IPS DF 4.7 (cell line): ENCODE measurements around the gene GOLGA1.
"Not testable (repeated sequence)": the region's sequence is repeated elsewhere in the genome, so short reads cannot be mapped to it uniquely, and the experiment has no call there.

Experiments used
- DNase-seq: peaks from one replicate; pipeline ENCODE4 v3.0.0-alpha.2; 2013; ENCODE audit warnings: low spot score; ENCODE audit errors: extremely low read depth

GOLGA1 gene

GRCh38 chr9:124941679-124942561 lies 1.0 kb upstream of the GOLGA1 start:
- no peak for DNase-seq

GRCh38 chr9:124940521-124940893 lies 376 bp downstream of the GOLGA1 start:
- no peak for DNase-seq

- no peak for DNase-seq
These were observed 939 bp downstream of the GOLGA1 start for GRCh38 chr9:124939944-124940343.

GRCh38 chr9:124934290-124934689 lies 6.6 kb downstream of the GOLGA1 start:
- no peak for DNase-seq

- no peak for DNase-seq
These were observed 8.6 kb downstream of the GOLGA1 start for GRCh38 chr9:124932333-124932732.

GRCh38 chr9:124929464-124929863 lies 11.4 kb downstream of the GOLGA1 start:
- DNase-seq: no peak

- DNase-seq: no peak
These were observed 12.8 kb downstream of the GOLGA1 start for GRCh38 chr9:124928116-124928515.

- not testable (repeated sequence) for DNase-seq
These were observed 20.5 kb downstream of the GOLGA1 start for GRCh38 chr9:124920394-124920793.

GRCh38 chr9:124914753-124915405 lies 26.0 kb downstream of the GOLGA1 start:
- no peak for DNase-seq

- no peak for DNase-seq
These were observed 27.5 kb downstream of the GOLGA1 start for GRCh38 chr9:124913378-124913777.

GRCh38 chr9:124911766-124912165 lies 29.1 kb downstream of the GOLGA1 start:
- no peak for DNase-seq

GRCh38 chr9:124908098-124908497 lies 32.8 kb downstream of the GOLGA1 start:
- DNase-seq: no peak

- DNase-seq: no peak
These were observed 33.9 kb downstream of the GOLGA1 start for GRCh38 chr9:124906966-124907365.

- no peak for DNase-seq
These were observed 41.0 kb downstream of the GOLGA1 start for GRCh38 chr9:124899845-124900244.

- no peak for DNase-seq
These were observed 43.1 kb downstream of the GOLGA1 start for GRCh38 chr9:124897570-124898460.

- DNase-seq: peak; percentile 14
These were observed 46.1 kb downstream of the GOLGA1 start for GRCh38 chr9:124894741-124895170.

GRCh38 chr9:124894035-124894740 lies 46.7 kb downstream of the GOLGA1 start:
- no peak for DNase-seq

- DNase-seq: no peak
These were observed 50.7 kb downstream of the GOLGA1 start for GRCh38 chr9:124890179-124890578.

- DNase-seq: no peak
These were observed 51.9 kb downstream of the GOLGA1 start for GRCh38 chr9:124889006-124889405.

GRCh38 chr9:124887832-124888231 lies 53.1 kb downstream of the GOLGA1 start:
- DNase-seq: no peak

GRCh38 chr9:124886866-124887492 lies 53.9 kb downstream of the GOLGA1 start:
- no peak for DNase-seq
